Activated T-helper 1 cell treated with anti-CD3 and anti-CD28 coated beads, Interleukin-12 subunit alpha, Interleukin-12 subunit beta, Interleukin-2, Interleukin-4 antibody, amounts not matched to agents 30 ng/mL and 10 ng/mL and 1 ng/mL, durations not matched to agents 14 hours and 24 hours and 36 hours (primary cell): ENCODE data around the gene IKZF3. TPM values are rescaled to one million over a fixed set of nuclear protein-coding genes. Genes with fewer than 3 reads are reported as not detected.

Experiments
- DNase-seq: peaks from one replicate; pipeline ENCODE4 v3.0.0; 2021; ENCODE audit warnings: low spot score
- H3K27ac Mint-ChIP-seq: one replicate; pipeline ENCODE4 v1.8.0; 2021; ENCODE audit warnings: mild to moderate bottlenecking, mixed read lengths
- H3K27me3 Mint-ChIP-seq: one replicate; pipeline ENCODE4 v1.8.0; 2022; ENCODE audit warnings: mild to moderate bottlenecking, moderate library complexity, mixed read lengths; ENCODE audit not compliant: insufficient read depth
- H3K36me3 Mint-ChIP-seq: one replicate; pipeline ENCODE4 v1.8.0; 2021; ENCODE audit warnings: low read depth, mixed read lengths
- H3K4me1 Mint-ChIP-seq: one replicate; pipeline ENCODE4 v1.8.0; 2021; ENCODE audit warnings: low read depth, mixed read lengths
- H3K4me3 Mint-ChIP-seq: one replicate; pipeline ENCODE4 v1.8.0; 2021; ENCODE audit warnings: mild to moderate bottlenecking, moderate library complexity, mixed read lengths
- H3K9me3 Mint-ChIP-seq: one replicate; pipeline ENCODE4 v1.8.0; 2021; ENCODE audit warnings: mixed read lengths
- intact Hi-C: fragments of 100-400 bp; cut with micrococcal nuclease; formaldehyde crosslinking; loops from one replicate; pipeline ENCODE4 v1.15.1; 2024
- total RNA-seq: library from RNA; stranded (reverse); gene quantifications from 2 replicates; pipeline ENCODE4 v1.2.3, GENCODE V29; 2022

Gene IKZF3
- total RNA-seq, 1 donor from 2014 or later, result 22.8 TPM

GRCh38 chr17:39744075-39744835 is 119.9 kb downstream of the IKZF3 start:
- Mint-ChIP-seq H3K27me3 (no peaks in the 10 kb centered on the region), H3K36me3 (no peaks in the 10 kb centered on the region), H3K4me1 (peaks cover 12% of the 10 kb centered on the region), H3K27ac (no peak overlapping the region), H3K9me3 (no peaks in the 10 kb centered on the region), H3K4me3 (no peak overlapping the region)
- no peak for DNase-seq
- intact Hi-C loops, result no loop called here

GRCh38 chr17:39742856-39743436 is 121.2 kb downstream of the IKZF3 start:
- Mint-ChIP-seq H3K27me3 (peaks cover 6% of the 10 kb centered on the region), H3K36me3 (no peaks in the 10 kb centered on the region), H3K4me3 (no peak overlapping the region), H3K9me3 (no peaks in the 10 kb centered on the region), H3K27ac (no peak overlapping the region), H3K4me1 (peaks cover 23% of the 10 kb centered on the region)
- DNase-seq, result no peak
- intact Hi-C loops, result no loop called here

- Mint-ChIP-seq H3K4me3 (no peak overlapping the region), H3K36me3 (no peaks in the 10 kb centered on the region), H3K9me3 (no peaks in the 10 kb centered on the region), H3K27me3 (peaks cover 6% of the 10 kb centered on the region), H3K27ac (no peak overlapping the region), H3K4me1 (peaks cover 23% of the 10 kb centered on the region)
- intact Hi-C loops, result no loop called here
- DNase-seq, result no peak
Observed at GRCh38 chr17:39742126-39742855, 121.8 kb downstream of the IKZF3 start.

GRCh38 chr17:39740357-39741111 is 123.6 kb downstream of the IKZF3 start:
- Mint-ChIP-seq H3K9me3 (no peaks in the 10 kb centered on the region), H3K36me3 (no peaks in the 10 kb centered on the region), H3K27me3 (peaks cover 17% of the 10 kb centered on the region), H3K4me3 (peak overlapping the region; percentile 47), H3K4me1 (peaks cover 33% of the 10 kb centered on the region), H3K27ac (no peak overlapping the region)
- intact Hi-C loops, result no loop called here
- DNase-seq, result no peak

- H3K27ac Mint-ChIP-seq, result no peak overlapping the region
- no peaks in the 10 kb centered on the region for H3K36me3 Mint-ChIP-seq
- H3K4me3 Mint-ChIP-seq, result peak overlapping the region; percentile 47
- H3K4me1 Mint-ChIP-seq, result peaks cover 33% of the 10 kb centered on the region
- no peaks in the 10 kb centered on the region for H3K9me3 Mint-ChIP-seq
- DNase-seq, result no peak
- intact Hi-C loops, result no loop called here
- peaks cover 17% of the 10 kb centered on the region for H3K27me3 Mint-ChIP-seq
Observed at GRCh38 chr17:39739885-39740356, 124.2 kb downstream of the IKZF3 start.

- Mint-ChIP-seq H3K9me3 (no peaks in the 10 kb centered on the region), H3K27me3 (peaks cover 17% of the 10 kb centered on the region), H3K27ac (no peak overlapping the region), H3K4me1 (peaks cover 33% of the 10 kb centered on the region), H3K4me3 (no peak overlapping the region), H3K36me3 (no peaks in the 10 kb centered on the region)
- intact Hi-C loops, result loop anchor here (1.0 kb wide), 2 partner anchors 9 to 15 kb away; partner anchors contain the start of gene MIEN1
- no peak for DNase-seq
Observed at GRCh38 chr17:39738983-39739884, 124.9 kb downstream of the IKZF3 start.

- Mint-ChIP-seq H3K9me3 (no peaks in the 10 kb centered on the region), H3K36me3 (no peaks in the 10 kb centered on the region), H3K27me3 (peaks cover 18% of the 10 kb centered on the region), H3K4me1 (peaks cover 33% of the 10 kb centered on the region), H3K4me3 (peak overlapping the region; percentile 60), H3K27ac (peak overlapping the region; percentile 42)
- peak; percentile 48 for DNase-seq
- intact Hi-C loops, result loop anchor here (1.0 kb wide), 2 partner anchors 8 to 16 kb away; partner anchors contain the start of gene MIEN1
Observed at GRCh38 chr17:39738568-39738901, 125.6 kb downstream of the IKZF3 start.

GRCh38 chr17:39737760-39738567 is 126.1 kb downstream of the IKZF3 start, which contains the start of gene GRB7:
GRB7 (plus strand) TSS chr17:39737938; CDS start chr17:39742302, 4,364 bp downstream.
- intact Hi-C loops, result loop anchor here (1.0 kb wide), 2 partner anchors 8 to 16 kb away; partner anchors contain the start of gene MIEN1
- H3K36me3 Mint-ChIP-seq, result no peaks in the 10 kb centered on the region
- peaks cover 23% of the 10 kb centered on the region for H3K27me3 Mint-ChIP-seq
- no peak for DNase-seq
- peaks cover 33% of the 10 kb centered on the region for H3K4me1 Mint-ChIP-seq
- peak within 1 kb of the TSS; percentile 60 for H3K4me3 Mint-ChIP-seq
- no peaks in the 10 kb centered on the region for H3K9me3 Mint-ChIP-seq
- peak within 1 kb of the TSS; percentile 42 for H3K27ac Mint-ChIP-seq

- Mint-ChIP-seq H3K4me1 (peaks cover 33% of the 10 kb centered on the region), H3K27me3 (peaks cover 24% of the 10 kb centered on the region), H3K36me3 (no peaks in the 10 kb centered on the region), H3K4me3 (no peak overlapping the region), H3K9me3 (no peaks in the 10 kb centered on the region), H3K27ac (no peak overlapping the region)
- intact Hi-C loops, result no loop called here
- no peak for DNase-seq
Observed at GRCh38 chr17:39737206-39737759, 126.8 kb downstream of the IKZF3 start.

GRCh38 chr17:39736319-39737165 is 127.6 kb downstream of the IKZF3 start:
- H3K27me3 Mint-ChIP-seq, result peaks cover 24% of the 10 kb centered on the region
- peaks cover 33% of the 10 kb centered on the region for H3K4me1 Mint-ChIP-seq
- no peak overlapping the region for H3K4me3 Mint-ChIP-seq
- no peak for DNase-seq
- intact Hi-C loops, result no loop called here
- H3K36me3 Mint-ChIP-seq, result no peaks in the 10 kb centered on the region
- peak overlapping the region; percentile 5 for H3K27ac Mint-ChIP-seq
- H3K9me3 Mint-ChIP-seq, result no peaks in the 10 kb centered on the region
